HL-60 (cell line): ENCODE results near the gene RAET1G.

Experiments
- CTCF ChIP-seq: IDR thresholded peaks from one replicate; pipeline ENCODE4 v1.5.1; 2011; ENCODE audit warnings: low read length, control low read depth, inconsistent platforms; ENCODE audit not compliant: insufficient read depth
- GABPA ChIP-seq: IDR thresholded peaks from 2 replicates; pipeline ENCODE4 v1.6.1; 2012; ENCODE audit warnings: low read depth
- POLR2AphosphoS5 ChIP-seq: IDR thresholded peaks from 2 replicates; pipeline ENCODE4 v1.6.1; 2012; ENCODE audit warnings: low read depth
- REST ChIP-seq: IDR thresholded peaks from 2 replicates; pipeline ENCODE4 v1.6.1; 2012; ENCODE audit warnings: low read depth; ENCODE audit not compliant: insufficient replicate concordance
- SPI1 ChIP-seq: IDR thresholded peaks from 2 replicates; pipeline ENCODE4 v1.6.1; 2012; ENCODE audit warnings: low read depth, mild to moderate bottlenecking, borderline replicate concordance

- TF ChIP-seq CTCF = no peak
- no peak for TF ChIP-seq GABPA
- no peak for TF ChIP-seq POLR2AphosphoS5
- TF ChIP-seq SPI1 = no peak
- TF ChIP-seq REST = no peak
Measured at GRCh38 chr6:149906405-149906804, 16.5 kb downstream of the RAET1G start.
